Uterus (tissue), 4 donors: Measurements from ENCODE around the gene MTUS2. TPM values are rescaled to one million over a fixed set of nuclear protein-coding genes. Genes with fewer than 3 reads are reported as not detected.

Experiments used
- DNase-seq, 2 donors: peaks; one replicate each; pipeline ENCODE4 v3.0.0-alpha.2; 2019 to 2020
- H3K27ac ChIP-seq, 2 donors: fragments of 200-600 bp; sonication (generic); 1 replicate in 1 of 2; 2 replicates in 1 of 2; pipeline ENCODE4 v1.5.1; 2016 to 2018
- H3K27me3 ChIP-seq, 2 donors: fragments of 200-600 bp; sonication (generic); one replicate each; pipeline ENCODE4 v1.5.1; 2018 to 2019; ENCODE audit warnings: control low read depth in 1 of 2
- H3K36me3 ChIP-seq, 2 donors: fragments of 200-600 bp; sonication (generic); one replicate each; pipeline ENCODE4 v1.5.1; 2019; ENCODE audit warnings: control low read depth in 1 of 2
- H3K4me1 ChIP-seq, 2 donors: fragments of 200-600 bp; sonication (generic); one replicate each; pipeline ENCODE4 v1.5.1; 2018 to 2019; ENCODE audit warnings: control low read depth in 1 of 2
- H3K4me3 ChIP-seq, 2 donors: fragments of 200-600 bp; sonication (generic); 1 replicate in 1 of 2; 2 replicates in 1 of 2; pipeline ENCODE4 v1.5.1; 2018 to 2019; ENCODE audit warnings: mild to moderate bottlenecking in 1 of 2
- H3K9me3 ChIP-seq, 2 donors: fragments of 200-600 bp; sonication (generic); one replicate each; pipeline ENCODE4 v1.5.1; 2019; ENCODE audit warnings: control low read depth in 1 of 2
- POLR2A ChIP-seq, 2 donors: fragments of 450-650 bp; IDR thresholded peaks; one replicate each; pipeline ENCODE4 v1.6.1; 2016; ENCODE audit warnings: antibody characterized with exemption in 2 of 2, mild to moderate bottlenecking in 1 of 2, moderate library complexity in 1 of 2
- intact Hi-C: fragments of 100-400 bp; cut with DNase I; formaldehyde crosslinking; loops from one replicate; pipeline ENCODE4 v1.15.1; 2023; ENCODE audit warnings: low total_unique reads
- total RNA-seq, 4 donors: library from RNA; depleted of rRNA in 3 of 4; stranded (reverse); fragments of >200 nt in 3 of 4; gene quantifications; one replicate each; pipeline versions ENCODE4 v1.1.0 to v1.2.4, GENCODE V29; 2014 to 2023
- TF ChIP-seq, protein P1 (sequence below), 4 experiments: fragments of 200-600 bp in 2 of 4; fragments of 450-650 bp in 2 of 4; sonication (generic) in 2 of 4; IDR thresholded peaks; one replicate each; pipeline ENCODE4 v1.5.1; 2016 to 2019; ENCODE audit warnings: antibody characterized with exemption in 4 of 4, mild to moderate bottlenecking in 2 of 4, moderate library complexity in 1 of 4
- donor health status: DM: yes; HTN: yes; CAD: no.

The MTUS2 gene
- total RNA-seq, 4 donors from 2014 or later: 0.26 to 4.0 (median 3.6) TPM; not detected in 1

DNA sequence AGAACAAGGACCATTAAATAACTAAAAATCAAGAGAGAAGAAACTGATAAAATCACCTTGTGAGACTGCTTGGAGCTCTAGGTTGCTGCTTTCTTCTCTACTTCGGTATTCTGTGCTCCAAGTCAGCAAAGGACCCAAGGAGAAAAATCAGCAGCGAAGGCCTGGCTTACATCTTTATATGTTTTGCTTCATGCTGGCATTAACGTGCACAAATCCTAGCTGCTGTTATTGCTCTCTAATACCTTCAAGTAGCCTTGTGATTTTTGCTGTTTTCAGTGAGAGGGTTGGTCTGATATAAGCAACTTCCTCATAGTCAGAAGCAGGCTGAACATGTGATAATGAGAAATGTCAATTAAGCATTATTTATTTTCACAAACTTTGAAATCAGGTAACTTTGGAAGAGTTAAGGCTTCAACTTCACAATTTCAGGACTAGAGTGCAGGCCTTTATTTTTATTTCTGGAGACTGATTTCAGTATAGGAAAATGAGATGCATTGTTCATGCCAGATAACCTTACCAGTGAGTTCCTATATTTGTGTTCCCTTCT, 410.2 kb downstream of the MTUS2 start:
- intact Hi-C loops: no loop called here
- no peak overlapping the region for H3K4me3 ChIP-seq
- H3K36me3 ChIP-seq: no peaks in the 10 kb centered on the region
- DNase-seq: no peak
- no peak overlapping the region for H3K27ac ChIP-seq
- no peaks in the 10 kb centered on the region for H3K27me3 ChIP-seq
- TF ChIP-seq, protein P1, sequence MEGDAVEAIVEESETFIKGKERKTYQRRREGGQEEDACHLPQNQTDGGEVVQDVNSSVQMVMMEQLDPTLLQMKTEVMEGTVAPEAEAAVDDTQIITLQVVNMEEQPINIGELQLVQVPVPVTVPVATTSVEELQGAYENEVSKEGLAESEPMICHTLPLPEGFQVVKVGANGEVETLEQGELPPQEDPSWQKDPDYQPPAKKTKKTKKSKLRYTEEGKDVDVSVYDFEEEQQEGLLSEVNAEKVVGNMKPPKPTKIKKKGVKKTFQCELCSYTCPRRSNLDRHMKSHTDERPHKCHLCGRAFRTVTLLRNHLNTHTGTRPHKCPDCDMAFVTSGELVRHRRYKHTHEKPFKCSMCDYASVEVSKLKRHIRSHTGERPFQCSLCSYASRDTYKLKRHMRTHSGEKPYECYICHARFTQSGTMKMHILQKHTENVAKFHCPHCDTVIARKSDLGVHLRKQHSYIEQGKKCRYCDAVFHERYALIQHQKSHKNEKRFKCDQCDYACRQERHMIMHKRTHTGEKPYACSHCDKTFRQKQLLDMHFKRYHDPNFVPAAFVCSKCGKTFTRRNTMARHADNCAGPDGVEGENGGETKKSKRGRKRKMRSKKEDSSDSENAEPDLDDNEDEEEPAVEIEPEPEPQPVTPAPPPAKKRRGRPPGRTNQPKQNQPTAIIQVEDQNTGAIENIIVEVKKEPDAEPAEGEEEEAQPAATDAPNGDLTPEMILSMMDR (IDR thresholded peaks at IDR 0.05): no peak
- TF ChIP-seq POLR2A (IDR thresholded peaks at IDR 0.05): no peak
- no peaks in the 10 kb centered on the region for H3K9me3 ChIP-seq
- no peaks in the 10 kb centered on the region for H3K4me1 ChIP-seq

DNA sequence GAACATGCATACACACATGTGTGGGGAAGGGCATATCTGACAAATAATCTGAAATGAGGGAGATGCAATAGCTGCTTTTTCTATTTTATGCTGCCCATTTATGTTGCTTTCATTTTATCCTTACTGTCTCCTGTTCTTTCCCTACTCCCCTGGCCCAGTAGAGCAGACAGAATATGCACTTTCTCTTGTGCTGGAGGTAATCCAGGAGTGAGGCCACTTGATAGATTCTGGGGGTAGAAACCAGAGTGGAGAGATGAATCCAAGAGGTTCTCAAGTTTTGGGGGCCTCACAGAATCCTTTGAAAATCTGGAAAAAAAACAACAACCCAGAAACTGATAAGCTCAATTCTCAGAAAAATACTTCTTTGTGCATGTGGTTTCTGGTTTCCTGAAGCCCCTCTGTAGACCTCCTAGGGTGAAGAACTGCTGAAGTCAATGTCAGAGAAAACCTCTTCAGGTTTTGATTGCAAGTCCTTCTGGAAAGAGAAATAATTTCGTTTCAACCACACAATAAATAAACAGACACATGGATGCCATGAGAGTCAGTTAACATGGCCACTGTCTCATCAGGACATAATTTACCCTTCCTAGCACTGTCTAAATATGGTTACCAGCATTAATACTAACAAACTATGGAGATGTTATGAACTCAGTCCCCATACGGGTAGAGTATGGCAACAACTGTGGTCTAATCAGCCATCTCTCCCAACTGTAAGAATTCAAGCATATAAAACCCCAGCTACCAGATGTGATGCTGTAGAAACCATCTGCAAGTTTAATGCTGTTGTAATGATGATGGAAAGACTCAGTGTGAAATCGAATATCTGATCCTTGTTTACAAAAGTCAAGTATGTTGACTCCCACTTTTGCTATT, 419.8 kb downstream of the MTUS2 start:
- DNase-seq: no peak

DNA sequence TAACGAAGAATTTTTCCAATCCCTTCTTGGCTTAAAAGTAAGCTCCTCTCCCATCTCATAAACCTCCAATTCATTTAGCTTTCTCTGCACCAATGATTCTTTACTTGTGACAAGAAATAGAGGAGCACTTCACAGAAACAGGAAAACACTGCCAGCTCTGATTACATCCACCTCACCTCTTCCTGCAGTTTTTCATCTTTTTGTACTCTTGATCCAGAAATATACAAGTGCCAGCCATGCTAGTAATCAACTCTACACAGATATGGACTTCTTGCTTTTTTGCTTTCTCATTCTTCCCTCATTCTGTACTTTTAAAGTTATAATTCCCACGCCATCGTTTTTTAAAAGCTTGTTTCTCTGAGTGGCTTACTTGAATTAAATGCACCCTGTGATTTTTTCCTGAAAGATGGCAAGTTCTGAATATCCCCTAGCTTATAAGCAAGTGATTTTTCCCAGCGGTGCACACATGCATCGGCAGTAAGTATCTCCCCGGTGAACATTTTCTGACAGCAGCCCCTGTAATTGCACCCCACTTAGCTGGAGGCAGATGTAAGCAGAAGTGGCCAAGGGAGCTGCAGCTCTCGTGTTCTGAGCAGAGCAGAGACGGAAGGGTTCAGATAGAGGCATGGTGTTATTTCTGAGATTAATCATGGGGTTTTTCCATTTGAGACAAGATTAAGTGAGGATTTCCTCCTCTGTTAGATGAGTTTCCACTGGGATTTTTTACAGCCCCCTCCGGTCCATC, 434.7 kb downstream of the MTUS2 start:
- no peak overlapping the region for H3K4me3 ChIP-seq
- no peak for TF ChIP-seq POLR2A (IDR thresholded peaks at IDR 0.05)
- TF ChIP-seq, protein P1 (IDR thresholded peaks at IDR 0.05): no peak
- no peaks in the 10 kb centered on the region for H3K9me3 ChIP-seq
- no peaks in the 10 kb centered on the region for H3K27me3 ChIP-seq
- H3K36me3 ChIP-seq: no peaks in the 10 kb centered on the region
- no peak overlapping the region for H3K27ac ChIP-seq
- H3K4me1 ChIP-seq: no peaks in the 10 kb centered on the region
- intact Hi-C loops: no loop called here
- no peak for DNase-seq

More for the DNA sequence above, 419.8 kb downstream of the MTUS2 start:
- no peaks in the 10 kb centered on the region for H3K4me1 ChIP-seq
- no peak overlapping the region for H3K27ac ChIP-seq
- TF ChIP-seq POLR2A (IDR thresholded peaks at IDR 0.05): no peak
- TF ChIP-seq, protein P1 (IDR thresholded peaks at IDR 0.05): no peak
- intact Hi-C loops: no loop called here
- no peaks in the 10 kb centered on the region for H3K36me3 ChIP-seq
- no peaks in the 10 kb centered on the region for H3K9me3 ChIP-seq
- H3K4me3 ChIP-seq: no peak overlapping the region
- H3K27me3 ChIP-seq: no peaks in the 10 kb centered on the region

DNA sequence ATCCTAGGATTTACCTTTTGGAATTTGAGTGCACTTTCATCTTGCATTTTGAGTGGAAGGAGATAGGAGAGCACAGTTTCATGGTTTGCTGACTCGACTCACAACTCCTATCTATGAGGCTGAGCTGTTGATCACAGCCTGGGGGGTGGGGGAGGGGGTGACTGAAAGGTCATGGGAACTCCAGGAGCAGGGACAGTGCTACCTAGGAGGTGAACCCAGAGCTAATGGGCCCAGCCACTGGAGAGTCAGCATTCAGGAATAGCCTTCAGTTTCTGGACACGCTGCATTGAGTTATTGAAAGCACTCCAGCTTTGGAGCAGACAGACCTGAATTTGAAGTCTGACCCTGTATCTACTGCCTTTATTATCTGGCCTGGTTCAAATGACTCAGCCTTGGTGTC, 435.4 kb downstream of the MTUS2 start:
- no peak for DNase-seq
- Histone ChIP-seq H3K9me3 (no peaks in the 10 kb centered on the region), H3K36me3 (no peaks in the 10 kb centered on the region), H3K4me1 (no peaks in the 10 kb centered on the region), H3K27me3 (no peaks in the 10 kb centered on the region), H3K27ac (no peak overlapping the region), H3K4me3 (no peak overlapping the region)
- TF ChIP-seq POLR2A (IDR thresholded peaks at IDR 0.05): no peak
- TF ChIP-seq, protein P1 (IDR thresholded peaks at IDR 0.05): no peak
- intact Hi-C loops: no loop called here

DNA sequence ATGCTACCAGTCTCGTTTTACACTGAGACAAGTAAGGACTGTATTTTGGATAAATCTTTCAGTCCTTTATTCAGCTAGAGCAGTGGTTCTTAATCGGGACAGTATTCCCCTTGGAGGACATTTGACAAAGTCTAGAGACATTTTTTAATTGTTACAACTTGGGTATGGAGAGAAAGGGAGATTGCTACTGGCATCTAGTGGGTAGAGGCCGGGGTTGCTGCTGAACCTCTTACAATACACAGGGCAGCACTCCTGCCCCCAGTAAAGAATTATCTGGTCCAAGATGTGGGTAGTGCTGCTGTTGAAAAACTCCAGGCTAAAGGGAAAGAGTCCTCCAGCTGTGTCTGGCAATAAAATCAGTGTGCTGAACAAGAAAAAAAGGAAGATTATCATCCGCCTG, 440.5 kb downstream of the MTUS2 start:
- Histone ChIP-seq H3K9me3 (no peaks in the 10 kb centered on the region), H3K27ac (no peak overlapping the region)

More for the DNA sequence above, 440.5 kb downstream of the MTUS2 start:
- TF ChIP-seq POLR2A (IDR thresholded peaks at IDR 0.05): no peak
- TF ChIP-seq, protein P1 (IDR thresholded peaks at IDR 0.05): no peak
- no peak overlapping the region for H3K4me3 ChIP-seq
- no peaks in the 10 kb centered on the region for H3K4me1 ChIP-seq
- no peak for DNase-seq
- intact Hi-C loops: no loop called here
- H3K27me3 ChIP-seq: no peaks in the 10 kb centered on the region
- H3K36me3 ChIP-seq: no peaks in the 10 kb centered on the region
